K562 (cell line): ENCODE results near the gene AK5. TPM values are rescaled to one million over a fixed set of nuclear protein-coding genes. Genes with fewer than 3 reads are reported as not detected.

ENCODE experiments used
- ATAC-seq: fragments of 200-7000 bp; cut with Tn5 transposase; 3 replicates; pipeline ENCODE4 v1.9.1; 2020; ENCODE audit warnings: moderate library complexity
- BruUV-seq: library from RNA; stranded (reverse); fragments of 400-500 nt; replicated peaks from 2 replicates; lab custom pipeline; 2021; lab: Mats Ljungman, UMichigan
- CTCF ChIA-PET: fragments of 300-600 bp; formaldehyde crosslinking; extraction: SDS; loops from one replicate; lab custom pipeline; 2021; ENCODE audit warnings: low intra/inter-chr PET ratio; lab: Yijun Ruan, JAX
- POLR2A ChIA-PET: fragments of 300-600, 350-650 bp; sonication (Branson Sonifier 250); formaldehyde crosslinking; extraction: SDS; loops from one replicate; lab custom pipeline; 2021; ENCODE audit warnings: antibody characterized with exemption, inconsistent platforms; lab: Yijun Ruan, JAX
- DNase-seq, 4 experiments: peaks; one replicate each; pipeline versions ENCODE4 v3.0.0 to v3.0.0-alpha.2; 2011 to 2018; ENCODE audit warnings: low spot score in 3 of 4, mixed read lengths in 3 of 4; ENCODE audit errors: extremely low read depth in 1 of 4
- FAIRE-seq: peaks from 2 replicates; lab custom pipeline; 2011; peaks lifted over from hg19 to GRCh38; lab: Jason Lieb, UNC
- H2AFZ ChIP-seq: 2 replicates; pipeline ENCODE4 v1.6.0; 2011; ENCODE audit warnings: low read depth, low read length, control low read depth, inconsistent platforms
- H3K27ac ChIP-seq: fragments of 200-600 bp; 3 replicates; pipeline ENCODE4 v1.8.0; 2011; ENCODE audit warnings: low read depth, mild to moderate bottlenecking, control low read depth, inconsistent platforms, low read length, moderate library complexity, mixed read lengths; ENCODE audit errors: extremely low read depth
- H3K27me3 ChIP-seq, 2 experiments: fragments of 300-600 bp in 1 of 2; 2 replicates in 1 of 2; 3 replicates in 1 of 2; pipeline versions ENCODE4 v1.6.0 to v1.8.0; 2011; ENCODE audit warnings: inconsistent platforms in 2 of 2, low read length in 2 of 2, mild to moderate bottlenecking in 1 of 2, mixed read lengths in 1 of 2, moderate library complexity in 1 of 2; ENCODE audit not compliant: control insufficient read depth in 2 of 2, insufficient read depth in 2 of 2
- H3K36me3 ChIP-seq: fragments of 300-600 bp; 3 replicates; pipeline ENCODE4 v1.8.0; 2011; ENCODE audit warnings: mild to moderate bottlenecking, low read length, inconsistent platforms; ENCODE audit not compliant: control insufficient read depth, insufficient read depth
- H3K4me1 ChIP-seq, 2 experiments: fragments of 200-600 bp in 1 of 2; replicated peaks in 1 of 2; 2 replicates in 1 of 2; 3 replicates in 1 of 2; pipeline versions ENCODE4 v1.5.1 to v1.8.0; 2011; ENCODE audit warnings: inconsistent platforms in 2 of 2, low read length in 2 of 2, mild to moderate bottlenecking in 1 of 2, mixed read lengths in 1 of 2, moderate library complexity in 1 of 2; ENCODE audit not compliant: control insufficient read depth in 2 of 2, insufficient read depth in 2 of 2
- H3K4me2 ChIP-seq: 2 replicates; pipeline ENCODE4 v1.6.1; 2011; ENCODE audit warnings: low read length, control low read depth, inconsistent platforms, mixed read lengths; ENCODE audit not compliant: insufficient read depth
- H3K4me3 ChIP-seq: fragments of 200-600 bp; sonication (generic), shearing (Covaris generic); 2 replicates; pipeline ENCODE4 v1.5.1; 2016; ENCODE audit warnings: control low read depth, inconsistent platforms
- H3K79me2 ChIP-seq: fragments of 200-600 bp; 3 replicates; pipeline ENCODE4 v1.8.0; 2011; ENCODE audit warnings: low read length, inconsistent platforms; ENCODE audit not compliant: control insufficient read depth, insufficient read depth
- H3K9ac ChIP-seq, 2 experiments: 2 replicates each; pipeline versions ENCODE4 v1.6.0 to v1.6.1; 2011; ENCODE audit warnings: low read depth in 2 of 2, low read length in 2 of 2, control low read depth in 1 of 2, inconsistent platforms in 1 of 2, mild to moderate bottlenecking in 1 of 2, mixed read lengths in 1 of 2; ENCODE audit not compliant: insufficient read depth in 1 of 2
- H3K9me1 ChIP-seq: one replicate; pipeline ENCODE4 v1.6.0; 2011; ENCODE audit warnings: inconsistent platforms, mild to moderate bottlenecking, low read length, moderate library complexity; ENCODE audit not compliant: control insufficient read depth, insufficient read depth
- H3K9me3 ChIP-seq: replicated peaks from 2 replicates; pipeline ENCODE4 v1.5.1; 2011; ENCODE audit warnings: low read depth, low read length, inconsistent platforms; ENCODE audit not compliant: control insufficient read depth, insufficient read depth
- H4K20me1 ChIP-seq: replicated peaks from 2 replicates; pipeline ENCODE4 v1.6.1; 2011; ENCODE audit warnings: low read length, inconsistent platforms, mixed read lengths; ENCODE audit not compliant: control insufficient read depth, insufficient read depth
- CREBBP ChIP-seq: IDR thresholded peaks from one replicate; pipeline ENCODE4 v1.6.1; 2012; ENCODE audit warnings: low read depth, mild to moderate bottlenecking, control low read depth, inconsistent platforms, low read length
- CTCF ChIP-seq, 3 experiments: IDR thresholded peaks in 2 of 3; conservative IDR thresholded peaks in 1 of 3; 2 replicates each; pipeline ENCODE4 v1.5.1; 2011 to 2012; ENCODE audit warnings: low read length in 3 of 3, mild to moderate bottlenecking in 3 of 3, control low read depth in 2 of 3, improper control_type of control experiment in 1 of 3, inconsistent platforms in 1 of 3, low read depth in 1 of 3, mixed read lengths in 1 of 3, moderate library complexity in 1 of 3; ENCODE audit not compliant: insufficient read depth in 2 of 3
- ESRRB ChIP-seq: fragments of 250-450 bp; sonication (Bioruptor Pico); IDR thresholded peaks from 2 replicates; pipeline ENCODE4 v1.5.0; 2020; ENCODE audit warnings: mild to moderate bottlenecking, moderate library complexity, borderline replicate concordance
- KLF16 ChIP-seq: IDR thresholded peaks from 2 replicates; pipeline ENCODE4 v1.6.1; 2016; ENCODE audit warnings: antibody characterized with exemption
- RAD21 ChIP-seq, 2 experiments: fragments of 250-450 bp in 1 of 2; fragments of 450-650 bp in 1 of 2; sonication (Bioruptor Pico) in 1 of 2; formaldehyde crosslinking in 1 of 2; IDR thresholded peaks in 1 of 2; conservative IDR thresholded peaks in 1 of 2; 2 replicates each; pipeline versions ENCODE4 v1.4.0 to v1.8.0; 2020 to 2022; ENCODE audit warnings: mild to moderate bottlenecking in 2 of 2, moderate library complexity in 1 of 2
- REST ChIP-seq, 2 experiments: fragments of 450-650 bp; formaldehyde crosslinking in 1 of 2; IDR thresholded peaks; 2 replicates each; pipeline versions ENCODE4 v1.4.0 to v1.6.1; 2014 to 2020; ENCODE audit warnings: mild to moderate bottlenecking in 2 of 2, borderline replicate concordance in 1 of 2, low read depth in 1 of 2
- XRCC4 ChIP-seq: IDR thresholded peaks from one replicate; pipeline ENCODE4 v1.6.1; 2011; ENCODE audit not compliant: insufficient read depth, insufficient read length; ENCODE audit errors: extremely low read depth
- ZBTB43 ChIP-seq: sonication (generic); formaldehyde crosslinking; IDR thresholded peaks from 2 replicates; pipeline ENCODE4 v1.8.0; 2023; ENCODE audit warnings: mild to moderate bottlenecking, missing genetic modification reagents
- WGBS: fragments of 100-300 bp; shearing (Covaris generic); methylation state at CpG from one replicate; pipeline ENCODE4 v1.1.6; 2016; ENCODE audit warnings: low coverage, mixed read lengths; ENCODE audit not compliant: insufficient coverage; ENCODE audit errors: missing lambda C conversion rate; 5-methylcytosine and 5-hydroxymethylcytosine counted together
- in situ Hi-C: fragments of 300-500 bp; cut with MboI; formaldehyde crosslinking; loops from 4 replicates; pipeline ENCODE4 v1.15.0; 2018; ENCODE audit warnings: inconsistent platforms, mixed read lengths
- intact Hi-C: fragments of 100-400 bp; cut with micrococcal nuclease; formaldehyde crosslinking; loops from 2 replicates; pipeline ENCODE4 v1.14.2; 2022
- polyA plus RNA-seq, 8 experiments: library from polyadenylated mRNA; depleted of rRNA in 4 of 8; stranded (reverse) in 5 of 8; unstranded in 3 of 8; fragments of >200 nt; fragmentation: Nextera tagmentation in 2 of 8; fragmentation: Illumina TruSeq in 1 of 8; extraction: Ambion mirVana in 2 of 8; extraction: Trizol in 1 of 8; gene quantifications; 2 replicates each; pipeline versions ENCODE4 v1.2.1 to v1.2.3, GENCODE V29; 2011 to 2014; ENCODE audit warnings: inconsistent platforms in 1 of 8, missing spikeins in 1 of 8
- total RNA-seq, 7 experiments: library from RNA; depleted of rRNA in 6 of 7; stranded (reverse); fragments of >200 nt in 6 of 7; fragmentation: Illumina TruSeq in 2 of 7; extraction: Trizol in 2 of 7; gene quantifications; 2 replicates each; pipeline versions ENCODE4 v1.2.1 to v1.2.3, GENCODE V29; 2011 to 2021; ENCODE audit warnings: low replicate concordance in 1 of 7

Gene AK5
- total and polyA plus RNA-seq, 9 of the 15 experiments (the other 6 are each of a cell fraction or from before 2014, with no cell fraction given): 0.06 TPM; not detected in 8

- no TSS peak for BruUV-seq
- Histone ChIP-seq H3K79me2 (no peaks in the 10 kb centered on the region), H3K4me2 (peak overlapping the region; percentile 39; the same call in 1 of the 2 replicates), H3K9me1 (no peaks in the 10 kb centered on the region), H3K36me3 (no peaks in the 10 kb centered on the region), H3K27me3 (peaks cover 0 to 11% of the 10 kb centered on the region in 2 experiments; a peak in 2 of 5 replicates), H3K9ac (no peak overlapping the region), H2AFZ (peak overlapping the region; percentile 30; the same call in 1 of the 2 replicates), H3K4me3 (no peak overlapping the region), H4K20me1 (no peaks in the 10 kb centered on the region), H3K4me1 (no peaks in the 10 kb centered on the region; a peak in 1 of 5 replicates), H3K27ac (no peak overlapping the region), H3K9me3 (no peaks in the 10 kb centered on the region)
- intact Hi-C loops (loop anchor here (1.0 to 10.0 kb wide), 4 partner anchors 149 to 1381 kb away; partner anchors contain the start of gene ZZZ3), in situ Hi-C loops (no loop called here)
- FAIRE-seq (peak; percentile 95), DNase-seq (peak; percentile 68 to 77 (median 73)), ATAC-seq (peak; percentile 86)
- POLR2A ChIA-PET: no interaction called here
- 33% methylated on average over 11 of the region's 11 CpGs for WGBS
- CTCF ChIA-PET: interaction anchor here (0.6 to 0.9 kb wide), 4 partner anchors 275 to 385 kb away, joined by 3 to 4 read pairs (median 3); no protein-coding TSS in a partner anchor
- TF ChIP-seq ESRRB (CRISPR knock-in tag): no peak
- peak; percentile 73 to 80 (median 76) for TF ChIP-seq CTCF (IDR thresholded peaks at IDR 0.05 in 2 of 3, conservative IDR thresholded peaks at IDR 0.05 in 1 of 3; ENCODE audit: insufficient read depth in 2 of 3, low read depth in 1 of 3, low read length in 3 of 3)
- TF ChIP-seq RAD21 (CRISPR knock-in tag; conservative IDR thresholded peaks at IDR 0.05 in 1 of 2, IDR thresholded peaks at IDR 0.05 in 1 of 2): peak; percentile 36 to 46; a peak in 3 of 4 replicates
- TF ChIP-seq REST (IDR thresholded peaks at IDR 0.05; ENCODE audit: borderline replicate concordance): peak; percentile 45; the same call in 1 of the 2 replicates
- TF ChIP-seq REST (CRISPR knock-in tag; IDR thresholded peaks at IDR 0.05; ENCODE audit: low read depth): no peak
- TF ChIP-seq CREBBP: no peak
- no peak for TF ChIP-seq ZBTB43 (CRISPR knock-in tag)
- no peak for TF ChIP-seq XRCC4
- TF ChIP-seq KLF16: peak; percentile 48; the same call in 1 of the 2 replicates
Measured at GRCh38 chr1:77533660-77534305, 252.0 kb downstream of the AK5 start.
